MM.1S (cell line): ENCODE results near the gene HES5.

Experiments
- DNase-seq: peaks from one replicate; pipeline ENCODE4 v3.0.0-alpha.2; 2015
- H2AFZ ChIP-seq: fragments of 300-600 bp; sonication (generic); 2 replicates; pipeline ENCODE4 v1.6.0; 2016; ENCODE audit warnings: antibody characterized with exemption, low read length
- H3F3A ChIP-seq: fragments of 300-600 bp; sonication (generic); 2 replicates; pipeline ENCODE4 v1.6.1; 2016; ENCODE audit warnings: mild to moderate bottlenecking, antibody characterized with exemption, low read length, moderate library complexity, mixed read lengths; ENCODE audit not compliant: insufficient read depth
- H3K27ac ChIP-seq: fragments of 300-600 bp; sonication (generic); 2 replicates; pipeline ENCODE4 v1.5.1; 2016; ENCODE audit warnings: mild to moderate bottlenecking, low read length
- H3K27me3 ChIP-seq: fragments of 300-600 bp; sonication (generic); replicated peaks from 2 replicates; pipeline ENCODE4 v1.6.0; 2016; ENCODE audit warnings: low read length; ENCODE audit not compliant: insufficient read depth
- H3K36me3 ChIP-seq: fragments of 300-600 bp; sonication (generic); replicated peaks from 2 replicates; pipeline ENCODE4 v1.6.1; 2016; ENCODE audit warnings: mild to moderate bottlenecking, low read length, mixed read lengths; ENCODE audit not compliant: insufficient read depth
- H3K4me1 ChIP-seq: fragments of 300-600 bp; sonication (generic); 2 replicates; pipeline ENCODE4 v1.6.1; 2016; ENCODE audit warnings: low read length, mixed read lengths
- H3K4me2 ChIP-seq: fragments of 300-600 bp; sonication (generic); 2 replicates; pipeline ENCODE4 v1.6.0; 2016; ENCODE audit warnings: low read depth, low read length
- H3K4me3 ChIP-seq: fragments of 300-600 bp; sonication (generic); 2 replicates; pipeline ENCODE4 v1.5.1; 2016; ENCODE audit warnings: low read length, mixed read lengths
- H3K79me2 ChIP-seq: fragments of 300-600 bp; sonication (generic); 2 replicates; pipeline ENCODE4 v1.6.1; 2016; ENCODE audit warnings: mixed run types, low read length, mixed read lengths
- H3K9ac ChIP-seq: fragments of 300-600 bp; sonication (generic); 2 replicates; pipeline ENCODE4 v1.6.1; 2016; ENCODE audit warnings: low read length, mixed read lengths
- H3K9me2 ChIP-seq: fragments of 300-600 bp; sonication (generic); replicated peaks from 2 replicates; pipeline ENCODE4 v1.6.1; 2016; ENCODE audit warnings: mild to moderate bottlenecking, low read length, mixed read lengths; ENCODE audit not compliant: insufficient read depth
- H3K9me3 ChIP-seq: fragments of 300-600 bp; sonication (generic); replicated peaks from 2 replicates; pipeline ENCODE4 v1.6.1; 2016; ENCODE audit warnings: mild to moderate bottlenecking, low read length, mixed read lengths; ENCODE audit not compliant: insufficient read depth
- H4K20me1 ChIP-seq: fragments of 300-600 bp; sonication (generic); 2 replicates; pipeline ENCODE4 v1.6.1; 2016; ENCODE audit warnings: mild to moderate bottlenecking, low read length, moderate library complexity, mixed read lengths; ENCODE audit not compliant: insufficient read depth
- EZH2 ChIP-seq: fragments of 300-600 bp; sonication (generic); optimal IDR thresholded peaks from 2 replicates; pipeline ENCODE3; 2017; ENCODE audit warnings: low read depth, mild to moderate bottlenecking, antibody characterized with exemption, low read length, mixed read lengths
- EZH2phosphoT487 ChIP-seq: fragments of 300-600 bp; sonication (generic); IDR thresholded peaks from 2 replicates; pipeline ENCODE4 v1.6.1; 2018; ENCODE audit warnings: antibody characterized with exemption, low read length
- TF ChIP-seq, protein P1 (sequence below): fragments of 300-600 bp; sonication (generic); IDR thresholded peaks from 2 replicates; pipeline ENCODE4 v1.5.1; 2016; ENCODE audit warnings: antibody characterized with exemption, low read length, mixed read lengths

Gene HES5

DNA sequence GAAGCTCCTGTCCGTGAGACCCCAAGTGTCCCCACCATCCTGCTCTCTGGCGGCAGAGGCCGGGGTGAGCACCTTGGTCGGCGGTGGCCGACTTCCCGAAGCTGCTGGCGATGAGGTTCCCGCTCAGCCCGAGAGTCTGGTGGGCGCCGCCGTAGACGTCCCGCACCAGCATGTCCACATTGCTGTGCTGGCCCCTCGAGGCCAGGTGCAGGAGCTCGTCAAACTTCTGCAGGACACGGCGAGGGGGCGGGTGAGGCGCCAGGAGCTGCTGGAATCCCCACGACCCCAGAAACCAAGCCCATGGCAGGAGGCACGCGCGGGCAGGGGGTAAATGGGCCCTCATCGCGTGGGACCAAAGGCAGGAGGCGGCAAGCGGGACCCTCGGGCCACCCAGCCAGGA, 10.3 kb downstream of the HES5 start:
- H3K4me2 ChIP-seq: no peak overlapping the region
- TF ChIP-seq EZH2phosphoT487 (no peak), EZH2 (no peak)
- TF ChIP-seq, protein P1, sequence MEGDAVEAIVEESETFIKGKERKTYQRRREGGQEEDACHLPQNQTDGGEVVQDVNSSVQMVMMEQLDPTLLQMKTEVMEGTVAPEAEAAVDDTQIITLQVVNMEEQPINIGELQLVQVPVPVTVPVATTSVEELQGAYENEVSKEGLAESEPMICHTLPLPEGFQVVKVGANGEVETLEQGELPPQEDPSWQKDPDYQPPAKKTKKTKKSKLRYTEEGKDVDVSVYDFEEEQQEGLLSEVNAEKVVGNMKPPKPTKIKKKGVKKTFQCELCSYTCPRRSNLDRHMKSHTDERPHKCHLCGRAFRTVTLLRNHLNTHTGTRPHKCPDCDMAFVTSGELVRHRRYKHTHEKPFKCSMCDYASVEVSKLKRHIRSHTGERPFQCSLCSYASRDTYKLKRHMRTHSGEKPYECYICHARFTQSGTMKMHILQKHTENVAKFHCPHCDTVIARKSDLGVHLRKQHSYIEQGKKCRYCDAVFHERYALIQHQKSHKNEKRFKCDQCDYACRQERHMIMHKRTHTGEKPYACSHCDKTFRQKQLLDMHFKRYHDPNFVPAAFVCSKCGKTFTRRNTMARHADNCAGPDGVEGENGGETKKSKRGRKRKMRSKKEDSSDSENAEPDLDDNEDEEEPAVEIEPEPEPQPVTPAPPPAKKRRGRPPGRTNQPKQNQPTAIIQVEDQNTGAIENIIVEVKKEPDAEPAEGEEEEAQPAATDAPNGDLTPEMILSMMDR: no peak
- peaks cover 41% of the 10 kb centered on the region for H3K79me2 ChIP-seq
- no peaks in the 10 kb centered on the region for H3K27me3 ChIP-seq
- H3K4me1 ChIP-seq: peaks cover 1% of the 10 kb centered on the region; the same call in 1 of the 2 replicates
- no peaks in the 10 kb centered on the region; the same call in 1 of the 2 replicates for H3K36me3 ChIP-seq
- no peak for DNase-seq
- no peaks in the 10 kb centered on the region for H3F3A ChIP-seq
- H3K9me3 ChIP-seq: no peaks in the 10 kb centered on the region
- no peak overlapping the region for H3K4me3 ChIP-seq
- H4K20me1 ChIP-seq: peaks cover 23% of the 10 kb centered on the region; the same call in 1 of the 2 replicates
- H3K9me2 ChIP-seq: no peaks in the 10 kb centered on the region
- H3K9ac ChIP-seq: no peak overlapping the region
- no peak overlapping the region for H3K27ac ChIP-seq
- no peak overlapping the region for H2AFZ ChIP-seq

DNA sequence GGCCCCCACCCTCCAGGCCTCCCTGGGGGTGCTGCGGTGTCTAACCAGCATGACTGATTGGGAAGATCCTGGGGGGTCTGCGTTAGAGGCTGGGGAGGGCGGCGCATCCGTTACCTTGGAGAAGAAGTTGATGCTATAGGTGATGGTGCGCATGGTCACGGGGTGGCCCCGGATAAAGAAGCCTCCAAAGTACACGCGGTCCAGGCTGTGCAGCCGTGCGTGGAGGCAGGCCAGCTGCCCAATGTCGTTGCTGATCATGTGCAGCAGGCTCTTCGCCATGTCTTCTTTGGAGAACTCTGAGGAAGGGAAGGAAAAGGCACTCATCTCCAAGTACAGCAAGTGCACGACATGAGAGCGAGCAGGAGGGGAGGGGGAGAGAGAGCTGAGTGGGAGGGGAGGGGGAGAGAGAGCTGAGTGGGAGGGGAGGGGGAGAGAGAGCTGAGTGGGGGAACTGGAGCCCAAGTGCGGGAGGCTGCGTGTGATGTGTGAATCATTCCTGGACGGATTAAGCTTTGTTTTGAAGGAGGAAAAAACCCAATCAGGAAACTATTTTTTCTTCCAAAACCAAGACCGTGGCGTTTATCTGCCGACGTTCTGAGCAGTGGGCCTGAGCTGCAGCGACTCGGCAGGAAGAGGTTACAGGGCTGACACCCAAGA, 10.9 kb downstream of the HES5 start:
- TF ChIP-seq EZH2phosphoT487 (no peak), EZH2 (no peak)
- TF ChIP-seq, protein P1: no peak
- H3K9me2 ChIP-seq: no peaks in the 10 kb centered on the region
- H3K4me2 ChIP-seq: no peak overlapping the region
- no peaks in the 10 kb centered on the region for H3K9me3 ChIP-seq
- no peaks in the 10 kb centered on the region for H3F3A ChIP-seq
- no peak overlapping the region for H3K4me3 ChIP-seq
- H2AFZ ChIP-seq: no peak overlapping the region
- H3K27ac ChIP-seq: no peak overlapping the region
- H4K20me1 ChIP-seq: peaks cover 20% of the 10 kb centered on the region; the same call in 1 of the 2 replicates
- no peak overlapping the region for H3K9ac ChIP-seq
- H3K36me3 ChIP-seq: no peaks in the 10 kb centered on the region; the same call in 1 of the 2 replicates
- no peaks in the 10 kb centered on the region for H3K27me3 ChIP-seq
- no peaks in the 10 kb centered on the region for H3K4me1 ChIP-seq
- no peak for DNase-seq
- peaks cover 35% of the 10 kb centered on the region for H3K79me2 ChIP-seq

DNA sequence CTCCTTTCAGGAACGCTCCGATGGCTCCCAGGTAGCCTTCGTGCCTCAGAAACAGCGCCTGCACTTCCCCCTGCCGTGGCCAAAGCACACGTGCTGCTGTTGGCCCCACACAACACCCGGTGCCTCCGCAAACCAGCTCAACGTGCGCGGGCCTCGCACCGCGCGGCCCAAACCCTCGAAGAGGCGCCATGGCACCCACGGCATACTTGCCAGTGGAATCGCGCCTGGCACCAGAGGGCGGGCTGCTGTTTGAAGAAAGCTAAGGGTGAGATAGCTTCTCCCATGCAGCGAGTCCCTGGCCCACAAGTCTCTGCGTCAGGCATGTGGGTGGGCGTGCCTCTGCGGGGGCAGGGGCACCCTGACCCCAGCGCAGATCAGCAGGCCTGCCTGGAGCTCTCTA, 11.5 kb downstream of the HES5 start:
- H3K4me1 ChIP-seq: no peaks in the 10 kb centered on the region
- no peak overlapping the region for H2AFZ ChIP-seq
- H3K9me3 ChIP-seq: no peaks in the 10 kb centered on the region
- no peak for DNase-seq
- no peak overlapping the region for H3K27ac ChIP-seq
- H4K20me1 ChIP-seq: peaks cover 14% of the 10 kb centered on the region; the same call in 1 of the 2 replicates
- H3K36me3 ChIP-seq: no peaks in the 10 kb centered on the region; the same call in 1 of the 2 replicates
- no peaks in the 10 kb centered on the region for H3K27me3 ChIP-seq
- H3K4me3 ChIP-seq: no peak overlapping the region
- H3K79me2 ChIP-seq: peaks cover 29% of the 10 kb centered on the region
- H3K9ac ChIP-seq: no peak overlapping the region
- no peaks in the 10 kb centered on the region for H3K9me2 ChIP-seq
- H3F3A ChIP-seq: no peaks in the 10 kb centered on the region
- TF ChIP-seq EZH2phosphoT487 (no peak), EZH2 (no peak)
- TF ChIP-seq, protein P1: no peak
- H3K4me2 ChIP-seq: no peak overlapping the region
